H1 (cell line): Measurements from ENCODE around the gene RABGAP1.

Source experiments
- ATF3 ChIP-seq: IDR thresholded peaks from 2 replicates; pipeline ENCODE4 v1.6.1; 2011; ENCODE audit warnings: low read depth, mild to moderate bottlenecking, low read length; ENCODE audit not compliant: insufficient read depth
- CEBPB ChIP-seq: IDR thresholded peaks from 2 replicates; pipeline ENCODE4 v1.6.1; 2012; ENCODE audit warnings: low read depth, low read length
- MAX ChIP-seq: IDR thresholded peaks from 2 replicates; pipeline ENCODE4 v1.6.1; 2012; ENCODE audit warnings: inconsistent platforms
- POLR2A ChIP-seq, 2 experiments: IDR thresholded peaks; 1 replicate in 1 of 2; 2 replicates in 1 of 2; pipeline ENCODE4 v1.6.1; 2011; ENCODE audit warnings: low read depth in 2 of 2, low read length in 2 of 2, mild to moderate bottlenecking in 2 of 2; ENCODE audit errors: control extremely low read depth in 1 of 2
- RFX5 ChIP-seq: IDR thresholded peaks from 2 replicates; pipeline ENCODE4 v1.6.1; 2011; ENCODE audit warnings: low read depth, low read length, improper control_type of control experiment, borderline replicate concordance
- SUZ12 ChIP-seq: fragments of 200-600 bp; sonication (generic); IDR thresholded peaks from 2 replicates; pipeline ENCODE4 v1.6.1; 2012; ENCODE audit warnings: mild to moderate bottlenecking, inconsistent platforms, low read length, moderate library complexity, mixed read lengths
- TF ChIP-seq, protein P1 (sequence below), 3 experiments: IDR thresholded peaks; 1 replicate in 2 of 3; 2 replicates in 1 of 3; pipeline versions ENCODE4 v1.5.1 to v1.6.1; 2011; ENCODE audit warnings: low read length in 3 of 3, mild to moderate bottlenecking in 3 of 3, inconsistent platforms in 2 of 3, low read depth in 1 of 3, moderate library complexity in 1 of 3; ENCODE audit not compliant: insufficient read depth in 1 of 3; ENCODE audit errors: control extremely low read depth in 1 of 3

GRCh38 chr9:123105490-123105889, 164.7 kb downstream of the RABGAP1 start:
- TF ChIP-seq RFX5 (no peak), MAX (no peak), SUZ12 (no peak), CEBPB (no peak), POLR2A (IDR thresholded peaks at IDR 0.05; ENCODE audit: control extremely low read depth in 1 of 2, low read depth in 2 of 2, low read length in 2 of 2) (no peak), ATF3 (no peak)
- TF ChIP-seq, protein P1, sequence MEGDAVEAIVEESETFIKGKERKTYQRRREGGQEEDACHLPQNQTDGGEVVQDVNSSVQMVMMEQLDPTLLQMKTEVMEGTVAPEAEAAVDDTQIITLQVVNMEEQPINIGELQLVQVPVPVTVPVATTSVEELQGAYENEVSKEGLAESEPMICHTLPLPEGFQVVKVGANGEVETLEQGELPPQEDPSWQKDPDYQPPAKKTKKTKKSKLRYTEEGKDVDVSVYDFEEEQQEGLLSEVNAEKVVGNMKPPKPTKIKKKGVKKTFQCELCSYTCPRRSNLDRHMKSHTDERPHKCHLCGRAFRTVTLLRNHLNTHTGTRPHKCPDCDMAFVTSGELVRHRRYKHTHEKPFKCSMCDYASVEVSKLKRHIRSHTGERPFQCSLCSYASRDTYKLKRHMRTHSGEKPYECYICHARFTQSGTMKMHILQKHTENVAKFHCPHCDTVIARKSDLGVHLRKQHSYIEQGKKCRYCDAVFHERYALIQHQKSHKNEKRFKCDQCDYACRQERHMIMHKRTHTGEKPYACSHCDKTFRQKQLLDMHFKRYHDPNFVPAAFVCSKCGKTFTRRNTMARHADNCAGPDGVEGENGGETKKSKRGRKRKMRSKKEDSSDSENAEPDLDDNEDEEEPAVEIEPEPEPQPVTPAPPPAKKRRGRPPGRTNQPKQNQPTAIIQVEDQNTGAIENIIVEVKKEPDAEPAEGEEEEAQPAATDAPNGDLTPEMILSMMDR (IDR thresholded peaks at IDR 0.05; ENCODE audit: control extremely low read depth in 1 of 3, insufficient read depth in 1 of 3, low read depth in 1 of 3, low read length in 3 of 3), result no peak
